Epidermal melanocyte (primary cell): ENCODE results near the gene TAF11L8.
"Not testable (repeated sequence)": the region's sequence is repeated elsewhere in the genome, so short reads cannot be mapped to it uniquely, and the experiment has no call there.

Source experiments
- DNase-seq: peaks from one replicate; pipeline ENCODE4 v3.0.0; 2011; ENCODE audit warnings: low spot score; ENCODE audit not compliant: insufficient read length

Gene TAF11L8

DNA sequence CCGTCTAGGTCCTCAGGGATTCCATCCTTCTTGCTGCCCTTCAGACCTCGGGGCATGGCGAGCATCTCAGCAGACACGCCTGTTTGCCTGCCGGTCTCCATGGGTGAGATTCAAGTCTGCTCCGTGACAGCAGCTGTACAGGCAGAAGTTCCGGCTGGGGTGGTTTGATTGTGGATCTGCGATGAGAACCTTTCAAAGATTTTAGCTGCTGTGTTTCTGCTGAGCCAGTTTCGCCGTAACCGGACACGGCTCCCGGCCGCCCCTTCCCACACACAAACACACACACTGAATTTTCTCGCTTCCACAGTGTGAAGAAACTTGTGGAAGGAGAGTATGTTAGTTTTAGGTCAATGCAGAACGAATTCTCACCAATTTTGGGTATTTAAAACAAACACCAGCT, at the start of gene TAF11L8:
TSS of gene TAF11L8 (minus strand) at position 101 of the 400 bp plus-strand sequence.
- not testable (repeated sequence) for DNase-seq

DNA sequence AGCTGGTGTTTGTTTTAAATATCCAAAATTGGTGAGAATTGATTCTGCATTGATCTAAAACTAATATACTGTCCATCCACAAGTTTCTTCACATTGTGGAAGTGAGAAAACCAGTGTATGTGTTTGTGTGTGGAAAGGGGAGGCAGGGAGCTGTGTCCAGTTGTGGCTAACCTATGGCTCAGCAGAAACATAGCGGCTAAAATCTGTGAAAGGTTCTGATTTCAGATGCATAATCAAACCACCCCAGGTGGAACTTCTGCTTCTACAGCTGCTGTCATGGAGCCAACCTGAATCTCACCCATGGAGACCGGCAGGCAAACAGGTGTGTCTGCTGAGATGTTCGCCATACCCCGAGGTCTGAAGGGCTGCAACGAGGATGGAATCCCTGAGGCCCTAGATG, 43.4 kb upstream of the TAF11L8 start, which contains the start of gene TAF11L14:
TSS of gene TAF11L14 (plus strand) at position 301 of the 400 bp plus-strand sequence.
- no peak for DNase-seq

DNA sequence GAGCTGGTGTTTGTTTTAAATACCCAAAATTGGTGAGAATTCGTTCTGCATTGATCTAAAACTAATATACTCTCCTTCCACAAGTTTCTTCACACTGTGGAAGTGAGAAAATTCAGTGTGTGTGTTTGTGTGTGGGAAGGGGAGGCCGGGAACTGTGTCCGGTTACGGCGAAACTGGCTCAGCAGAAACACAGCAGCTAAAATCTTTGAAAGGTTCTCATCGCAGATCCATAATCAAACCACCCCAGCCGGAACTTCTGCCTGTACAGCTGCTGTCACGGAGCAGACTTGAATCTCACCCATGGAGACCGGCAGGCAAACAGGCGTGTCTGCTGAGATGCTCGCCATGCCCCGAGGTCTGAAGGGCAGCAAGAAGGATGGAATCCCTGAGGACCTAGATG, 41.0 kb upstream of the TAF11L8 start, which contains the start of gene TAF11L13:
TSS of gene TAF11L13 (plus strand) at position 301 of the 400 bp plus-strand sequence.
- DNase-seq = not testable (repeated sequence)

DNA sequence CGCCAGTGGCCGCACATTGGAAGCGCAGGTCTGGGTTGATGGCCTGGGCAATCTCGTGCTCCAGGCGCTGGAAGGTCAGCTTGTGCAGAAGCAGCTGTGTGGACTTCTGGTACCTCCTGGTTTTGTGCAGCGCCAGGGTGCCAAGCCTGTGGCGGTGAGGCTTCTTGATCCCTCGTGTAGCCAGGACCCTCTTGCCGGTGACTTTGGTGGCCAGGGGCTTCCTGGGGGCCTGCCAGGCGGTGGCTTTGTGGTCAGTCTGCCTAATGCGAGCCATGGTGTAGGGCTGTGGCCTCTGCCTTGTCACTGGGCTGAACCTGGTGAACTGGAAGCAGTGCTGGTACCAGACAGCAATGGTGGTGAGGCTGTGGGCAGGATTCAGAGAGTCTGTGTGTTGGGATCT, 34.9 kb upstream of the TAF11L8 start:
- no peak for DNase-seq

DNA sequence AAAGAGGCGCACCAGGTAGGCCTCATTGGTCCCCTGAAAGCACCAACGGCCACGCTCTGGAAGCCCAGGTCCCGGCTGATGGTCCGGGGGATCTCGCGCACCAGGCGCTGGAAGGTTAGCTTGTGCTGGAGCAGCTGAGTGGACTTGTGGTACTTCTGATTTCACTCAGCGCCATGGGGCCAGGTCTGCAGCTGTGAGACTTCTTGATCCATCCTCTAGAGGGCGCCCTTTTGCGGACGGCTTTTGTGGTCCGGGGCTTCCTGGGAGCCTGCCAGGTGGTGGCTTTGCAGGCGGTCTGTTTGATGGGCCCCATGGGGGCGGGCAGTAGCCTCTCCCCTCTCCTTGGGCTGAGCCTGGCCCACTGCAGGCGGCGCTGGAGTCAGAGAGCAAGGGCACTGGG, 29.9 kb upstream of the TAF11L8 start:
- DNase-seq = no peak

DNA sequence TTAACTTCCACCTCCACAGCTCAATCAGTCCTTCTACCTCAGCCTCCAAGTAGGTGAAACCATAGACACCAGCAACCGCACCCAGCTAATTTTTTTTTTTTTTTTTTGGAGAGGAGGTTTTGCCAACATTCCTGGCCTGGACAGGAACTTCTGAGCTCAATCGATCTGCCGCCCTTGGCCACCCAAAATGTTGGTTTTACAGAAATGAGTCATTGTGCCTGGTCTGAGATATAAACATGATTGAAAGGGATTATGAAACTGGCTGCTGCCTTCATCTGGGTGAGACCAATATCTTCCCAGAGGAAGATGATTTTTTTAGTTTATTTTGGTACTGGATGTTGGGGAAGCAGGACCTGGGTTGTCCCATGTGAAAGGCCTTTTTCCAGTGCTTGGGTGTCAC, 28.6 kb upstream of the TAF11L8 start:
- DNase-seq = no peak

DNA sequence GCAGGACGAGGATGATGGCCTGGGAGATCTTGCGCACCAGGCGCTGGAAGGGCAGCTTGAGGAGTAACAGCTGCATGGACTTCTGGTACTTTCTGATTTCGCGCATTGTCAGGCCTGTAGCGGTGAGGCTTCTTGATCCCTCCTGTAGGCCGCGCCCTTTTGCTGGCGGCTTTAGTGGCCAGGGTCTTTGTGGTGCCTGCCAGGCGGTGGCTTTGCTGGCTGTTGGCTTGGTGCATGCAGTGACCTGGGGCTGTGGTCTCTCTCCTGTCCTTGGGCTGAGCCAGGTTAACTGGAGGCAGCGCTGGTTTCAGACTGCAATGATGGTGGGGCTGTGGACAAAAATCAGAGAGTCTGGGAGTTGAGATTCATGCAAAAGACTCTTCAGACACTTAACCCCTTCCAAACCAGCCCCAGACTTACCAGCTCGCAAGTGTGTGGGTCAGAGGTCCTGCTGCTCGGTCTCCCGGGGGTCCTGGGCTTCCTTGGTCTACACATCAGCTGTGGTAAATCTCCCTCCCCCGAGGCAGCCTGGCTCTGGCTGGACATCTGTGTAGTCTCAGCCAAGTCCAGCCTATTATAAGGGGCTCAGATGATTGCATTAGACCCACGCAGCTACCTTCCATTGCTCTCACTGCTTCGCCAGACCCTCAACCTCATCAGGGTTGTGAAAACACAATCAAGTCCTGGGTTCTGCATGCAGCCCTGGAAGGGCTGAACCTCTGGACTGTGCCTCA, 24.3 kb upstream of the TAF11L8 start:
- DNase-seq = no peak

DNA sequence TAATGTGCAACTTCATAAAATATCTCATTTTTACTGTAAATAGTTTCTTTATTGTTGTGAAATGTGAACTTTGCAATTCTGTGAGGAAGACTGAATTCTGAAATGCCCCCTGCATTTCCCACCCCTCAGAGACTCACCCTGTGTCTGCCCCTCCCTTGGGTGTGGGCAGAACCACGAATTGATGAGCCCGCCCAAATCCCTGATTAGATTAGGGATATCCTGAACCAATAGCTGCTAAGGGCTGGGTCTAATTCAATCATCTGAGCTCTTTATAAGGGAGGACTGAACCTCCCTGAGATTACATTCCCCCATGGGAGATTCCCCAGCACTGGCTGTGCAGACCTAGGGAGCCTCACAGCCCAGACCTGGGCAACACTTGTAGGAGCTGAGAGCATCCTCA, 19.3 kb upstream of the TAF11L8 start, which contains the start of gene TAF11L12:
TSS of gene TAF11L12 (plus strand) at position 301 of the 400 bp plus-strand sequence.
- not testable (repeated sequence) for DNase-seq

DNA sequence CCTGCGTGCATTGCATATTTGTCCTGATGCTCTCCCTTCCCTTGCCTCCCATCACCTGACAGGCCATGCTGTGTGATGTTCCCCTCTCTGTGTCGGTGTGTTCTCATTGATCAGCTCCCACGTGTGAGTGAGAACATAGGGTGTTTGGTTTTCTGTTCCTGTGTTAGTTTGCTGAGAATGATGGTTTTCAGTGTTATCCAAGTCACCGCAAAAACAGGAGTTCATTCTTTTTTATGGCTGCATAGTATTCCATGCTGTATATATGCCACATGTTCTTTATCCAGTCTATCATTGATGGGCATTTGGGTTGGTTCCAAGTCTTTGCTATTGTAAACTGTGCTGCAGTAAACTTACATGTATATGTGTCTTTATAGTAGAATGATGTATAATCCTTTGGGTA, 16.7 kb upstream of the TAF11L8 start:
- DNase-seq = not testable (repeated sequence)

DNA sequence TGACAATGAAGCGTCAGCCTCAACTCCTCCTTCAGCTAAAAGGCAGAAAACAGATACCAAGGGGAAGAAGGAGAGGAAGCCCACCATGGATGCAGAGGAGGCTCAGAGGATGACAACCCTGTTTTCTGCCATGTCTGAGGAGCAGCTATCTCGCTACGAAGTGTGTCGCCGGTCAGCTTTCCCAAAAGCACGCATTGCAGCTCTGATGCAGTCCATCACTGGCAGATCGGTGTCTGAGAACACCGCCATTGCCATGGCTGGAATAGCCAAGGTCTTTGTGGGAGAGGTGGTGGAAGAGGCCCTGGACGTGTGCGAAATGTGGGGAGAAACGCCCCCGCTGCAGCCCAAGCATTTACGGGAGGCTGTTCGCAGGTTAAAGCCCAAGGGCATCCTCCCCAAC, 14.2 kb upstream of the TAF11L8 start:
- no peak for DNase-seq

DNA sequence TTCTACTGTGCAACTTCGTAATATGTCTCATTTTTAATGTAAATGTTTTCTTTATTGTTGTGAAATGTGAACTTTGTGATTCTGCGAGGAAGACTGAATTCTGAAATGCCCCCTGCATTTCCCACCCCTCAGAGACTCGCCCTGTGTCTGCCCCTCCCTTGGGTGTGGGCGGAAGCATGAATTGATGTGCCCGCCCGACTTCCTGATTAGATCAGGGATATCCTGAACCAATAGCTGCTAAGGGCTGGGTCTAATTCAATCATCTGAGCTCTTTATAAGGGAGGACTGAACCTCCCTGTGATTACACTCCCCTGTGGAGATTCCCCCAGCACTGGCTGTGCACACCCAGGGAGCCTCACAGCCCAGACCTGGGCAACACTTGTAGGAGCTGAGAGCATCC, 13.1 kb upstream of the TAF11L8 start, which contains the start of gene TAF11L11:
TSS of gene TAF11L11 (plus strand) at position 304 of the 400 bp plus-strand sequence.
- not testable (repeated sequence) for DNase-seq

DNA sequence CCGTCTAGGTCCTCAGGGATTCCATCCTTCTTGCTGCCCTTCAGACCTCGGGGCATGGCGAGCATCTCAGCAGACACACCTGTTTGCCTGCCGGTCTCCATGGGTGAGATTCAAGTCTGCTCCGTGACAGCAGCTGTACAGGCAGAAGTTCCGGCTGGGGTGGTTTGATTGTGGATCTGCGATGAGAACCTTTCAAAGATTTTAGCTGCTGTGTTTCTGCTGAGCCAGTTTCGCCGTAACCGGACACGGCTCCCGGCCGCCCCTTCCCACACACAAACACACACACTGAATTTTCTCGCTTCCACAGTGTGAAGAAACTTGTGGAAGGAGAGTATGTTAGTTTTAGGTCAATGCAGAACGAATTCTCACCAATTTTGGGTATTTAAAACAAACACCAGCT, 7.0 kb upstream of the TAF11L8 start, which contains the start of gene TAF11L10:
TSS of gene TAF11L10 (minus strand) at position 101 of the 400 bp plus-strand sequence.
- DNase-seq = not testable (repeated sequence)

DNA sequence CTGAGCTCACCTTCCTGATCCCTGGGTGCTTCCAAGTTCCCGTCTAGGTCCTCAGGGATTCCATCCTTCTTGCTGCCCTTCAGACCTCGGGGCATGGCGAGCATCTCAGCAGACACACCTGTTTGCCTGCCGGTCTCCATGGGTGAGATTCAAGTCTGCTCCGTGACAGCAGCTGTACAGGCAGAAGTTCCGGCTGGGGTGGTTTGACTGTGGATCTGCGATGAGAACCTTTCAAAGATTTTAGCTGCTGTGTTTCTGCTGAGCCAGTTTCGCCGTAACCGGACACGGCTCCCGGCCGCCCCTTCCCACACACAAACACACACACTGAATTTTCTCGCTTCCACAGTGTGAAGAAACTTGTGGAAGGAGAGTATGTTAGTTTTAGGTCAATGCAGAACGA, 3.5 kb upstream of the TAF11L8 start, which contains the start of gene TAF11L9:
TSS of gene TAF11L9 (minus strand) at position 140 of the 400 bp plus-strand sequence.
- DNase-seq = not testable (repeated sequence)

DNA sequence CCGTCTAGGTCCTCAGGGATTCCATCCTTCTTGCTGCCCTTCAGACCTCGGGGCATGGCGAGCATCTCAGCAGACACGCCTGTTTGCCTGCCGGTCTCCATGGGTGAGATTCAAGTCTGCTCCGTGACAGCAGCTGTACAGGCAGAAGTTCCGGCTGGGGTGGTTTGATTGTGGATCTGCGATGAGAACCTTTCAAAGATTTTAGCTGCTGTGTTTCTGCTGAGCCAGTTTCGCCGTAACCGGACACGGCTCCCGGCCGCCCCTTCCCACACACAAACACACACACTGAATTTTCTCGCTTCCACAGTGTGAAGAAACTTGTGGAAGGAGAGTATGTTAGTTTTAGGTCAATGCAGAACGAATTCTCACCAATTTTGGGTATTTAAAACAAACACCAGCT, 5.1 kb downstream of the TAF11L8 start, which contains the start of gene TAF11L7:
TSS of gene TAF11L7 (minus strand) at position 101 of the 400 bp plus-strand sequence.
- DNase-seq = not testable (repeated sequence)
